Heart left ventricle (tissue), 13 donors: ENCODE data around the gene RUNX2.

ENCODE experiments used
- CTCF ChIP-seq, 12 donors: fragments of 200-600 bp; sonication (generic) in 4 of 12; IDR thresholded peaks; one replicate each; pipeline versions ENCODE4 v1.5.0 to v1.8.0; 2018 to 2022; ENCODE audit warnings: antibody characterized with exemption in 12 of 12, mild to moderate bottlenecking in 5 of 12
- POLR2A ChIP-seq, 2 donors: fragments of 450-650 bp; IDR thresholded peaks; one replicate each; pipeline ENCODE4 v1.6.1; 2017; ENCODE audit warnings: antibody characterized with exemption in 2 of 2, mild to moderate bottlenecking in 2 of 2, moderate library complexity in 2 of 2
- donor health status: ischemic (EF 13 %, LVEDD 7.1; RV severe dilation, severe dysfunction).
- donor health status: DM: no; HTN: yes; CAD: no.
- donor health status: DM: no; HTN: no; CAD: no.
- donor health status: ischemic (EF 25% LVEDD 6.9; RV normal size, moderate dysfunction).
- donor health status: ischemic (EF 25% LVEDD 5.7; RV mildly dilated, moderate dysfunction).
- donor health status: ischemic (EF 35%, LVEDD 5.7; RV mildly dilated, moderate dysfunction).
- donor health status: nonischemic (EF 11% LVEDD 7.7; RV severe dilation, severe dysfunction).
- donor health status: DM: yes; HTN: yes; CAD: no.
- donor health status: PGD.
- donor health status: ischemic (EF 29% LVEDD 5.4; RV normal size, mild dysfunction).
- donor health status: nonischemic (EF 23%, LVEDD 6.1; RV moderate dilation, normal function).

- TF ChIP-seq CTCF (IDR thresholded peaks at IDR 0.05) (no peak), POLR2A (IDR thresholded peaks at IDR 0.05) (no peak)
Observed at GRCh38 chr6:45297320-45297719, 30.8 kb upstream of the RUNX2 start.
